Right lobe of liver (tissue), 4 donors: ENCODE results near the gene BEGAIN.

Experiments
- CTCF ChIP-seq, 4 donors: fragments of 200-600 bp in 3 of 4; fragments of 450-650 bp in 1 of 4; IDR thresholded peaks; one replicate each; pipeline versions ENCODE4 v1.5.1 to v1.8.0; 2016 to 2022; ENCODE audit warnings: antibody characterized with exemption in 4 of 4, mild to moderate bottlenecking in 2 of 4
- POLR2A ChIP-seq: fragments of 450-650 bp; IDR thresholded peaks from one replicate; pipeline ENCODE4 v1.6.1; 2017; ENCODE audit warnings: antibody characterized with exemption, mild to moderate bottlenecking
- donor health status: DM: no; HTN: no; CAD: no.
- donor health status: DM: no; HTN: no; CAD: no.
- donor health status: DM: no; HTN: yes; CAD: no.

GRCh38 chr14:100494645-100495044 is 92.6 kb downstream of the BEGAIN start:
- TF ChIP-seq CTCF (IDR thresholded peaks at IDR 0.05) = no peak
- no peak for TF ChIP-seq POLR2A
